ENCODE results near the gene C10orf90. TPM values are rescaled to one million over a fixed set of nuclear protein-coding genes. Genes with fewer than 3 reads are reported as not detected.

C10orf90 gene
- total RNA-seq, 2 donors from 2014 or later: 0.33 TPM; not detected in 1

DNA sequence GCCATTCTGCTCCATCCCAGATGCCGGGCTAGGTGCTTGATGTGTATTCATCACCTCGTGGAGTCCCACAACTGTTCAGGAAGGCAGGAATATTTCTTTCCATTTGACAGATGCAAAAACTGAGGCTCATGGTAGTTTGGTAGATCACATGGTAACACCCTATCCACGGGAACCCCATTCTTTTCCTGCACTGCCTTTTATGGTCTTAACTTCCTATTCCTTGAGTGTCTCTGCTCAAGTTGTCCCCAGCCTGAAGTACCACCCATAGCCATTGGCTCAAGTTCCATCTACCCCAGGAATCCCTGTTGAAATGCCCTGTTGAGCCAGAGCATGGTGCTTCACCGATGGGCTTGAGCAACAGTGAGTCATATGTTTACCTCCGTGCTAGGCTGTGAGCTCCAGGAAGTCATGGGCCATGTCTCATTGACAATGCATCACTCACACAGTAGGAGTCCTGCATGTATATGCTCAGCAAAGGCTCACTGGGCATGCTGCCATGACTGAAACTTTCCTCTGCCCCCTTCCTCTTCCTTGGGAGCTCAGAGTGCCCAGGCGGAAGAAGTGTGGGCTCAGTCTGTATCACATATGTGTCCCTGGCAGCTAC, 210.5 kb downstream of the C10orf90 start:
- TF ChIP-seq, protein P1, sequence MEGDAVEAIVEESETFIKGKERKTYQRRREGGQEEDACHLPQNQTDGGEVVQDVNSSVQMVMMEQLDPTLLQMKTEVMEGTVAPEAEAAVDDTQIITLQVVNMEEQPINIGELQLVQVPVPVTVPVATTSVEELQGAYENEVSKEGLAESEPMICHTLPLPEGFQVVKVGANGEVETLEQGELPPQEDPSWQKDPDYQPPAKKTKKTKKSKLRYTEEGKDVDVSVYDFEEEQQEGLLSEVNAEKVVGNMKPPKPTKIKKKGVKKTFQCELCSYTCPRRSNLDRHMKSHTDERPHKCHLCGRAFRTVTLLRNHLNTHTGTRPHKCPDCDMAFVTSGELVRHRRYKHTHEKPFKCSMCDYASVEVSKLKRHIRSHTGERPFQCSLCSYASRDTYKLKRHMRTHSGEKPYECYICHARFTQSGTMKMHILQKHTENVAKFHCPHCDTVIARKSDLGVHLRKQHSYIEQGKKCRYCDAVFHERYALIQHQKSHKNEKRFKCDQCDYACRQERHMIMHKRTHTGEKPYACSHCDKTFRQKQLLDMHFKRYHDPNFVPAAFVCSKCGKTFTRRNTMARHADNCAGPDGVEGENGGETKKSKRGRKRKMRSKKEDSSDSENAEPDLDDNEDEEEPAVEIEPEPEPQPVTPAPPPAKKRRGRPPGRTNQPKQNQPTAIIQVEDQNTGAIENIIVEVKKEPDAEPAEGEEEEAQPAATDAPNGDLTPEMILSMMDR (conservative IDR thresholded peaks at IDR 0.05): no peak
- Mint-ChIP-seq H3K36me3 (ENCODE audit: low read depth) (no peaks in the 10 kb centered on the region), H3K27me3 (ENCODE audit: insufficient read depth) (peaks cover 17% of the 10 kb centered on the region)

DNA sequence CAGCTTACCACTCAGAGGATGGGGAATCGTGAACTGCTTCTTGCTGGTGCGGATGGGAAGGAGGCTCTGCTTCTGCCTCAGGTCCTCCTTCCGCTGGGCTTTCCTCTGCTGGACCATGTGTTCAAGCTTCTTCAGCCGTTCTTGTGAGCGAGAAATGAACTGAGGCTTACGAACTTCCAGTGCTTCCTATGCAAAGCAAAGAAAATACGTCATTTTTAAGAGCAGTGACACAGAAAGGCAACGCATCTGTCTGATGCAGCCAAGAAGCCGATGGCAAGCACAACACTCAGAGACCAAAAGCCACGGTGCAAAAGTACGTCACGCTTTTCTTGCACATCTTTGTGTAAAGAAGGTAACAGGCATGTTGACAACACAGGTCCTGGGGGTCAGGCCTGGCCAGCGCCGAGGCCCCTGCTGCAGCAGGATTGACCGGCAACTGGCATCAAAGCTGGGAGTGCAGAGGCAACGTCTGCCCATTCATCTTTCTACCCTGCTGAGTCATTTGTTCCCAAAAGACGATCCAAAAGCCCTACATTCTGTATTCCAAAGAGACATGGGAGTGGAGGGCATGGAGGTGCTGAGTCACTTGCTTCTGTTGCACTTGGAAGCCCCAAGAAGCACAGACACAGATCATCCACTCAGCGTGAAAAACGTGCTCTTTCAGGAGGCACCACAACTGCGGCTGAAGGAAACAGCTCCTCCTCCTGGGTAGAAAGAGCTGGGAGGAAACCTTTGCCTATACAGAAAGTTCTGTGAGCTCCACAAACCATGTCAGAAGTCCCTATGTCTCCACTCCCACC, 211.3 kb downstream of the C10orf90 start:
- TF ChIP-seq, protein P1 (conservative IDR thresholded peaks at IDR 0.05): peak; percentile 52
- Histone ChIP-seq H3K4me3 (ENCODE audit: low read length) (no peak overlapping the region), H3K9me3 (ENCODE audit: control insufficient read depth, low read length) (no peaks in the 10 kb centered on the region), H3K9ac (ENCODE audit: extremely low read depth, low read length, poor library complexity, severe bottlenecking) (no peak overlapping the region), H3K27me3 (ENCODE audit: control insufficient read depth, insufficient read depth, low read length, poor library complexity, severe bottlenecking) (no peaks in the 10 kb centered on the region), H3K27ac (ENCODE audit: low read depth, low read length) (no peak overlapping the region), H3K4me1 (ENCODE audit: control insufficient read depth, insufficient read depth, low read length) (peaks cover 8% of the 10 kb centered on the region), H3K36me3 (ENCODE audit: control insufficient read depth, insufficient read depth, low read length) (no peaks in the 10 kb centered on the region)
- peaks cover 17% of the 10 kb centered on the region for H3K27me3 Mint-ChIP-seq (ENCODE audit: insufficient read depth)
- H3K4me3 Mint-ChIP-seq: no peak overlapping the region
- DNase-seq: no peak
- no peaks in the 10 kb centered on the region for H3K36me3 Mint-ChIP-seq (ENCODE audit: low read depth)
- H3K27ac Mint-ChIP-seq: no peak overlapping the region
- no peaks in the 10 kb centered on the region for H3K9me3 Mint-ChIP-seq
- peaks cover 4% of the 10 kb centered on the region for H3K4me1 Mint-ChIP-seq
- 86 to 92% methylated on average over 17 to 20 of the region's 20 CpGs for WGBS, 2 experiments (ENCODE audit: insufficient coverage in 1 of 2, insufficient read length in 1 of 2)

More for the DNA sequence above, 210.5 kb downstream of the C10orf90 start:
- H3K4me3 Mint-ChIP-seq: no peak overlapping the region
- H3K9me3 Mint-ChIP-seq: no peaks in the 10 kb centered on the region
- DNase-seq: peak; percentile 57
- no peak overlapping the region for H3K27ac Mint-ChIP-seq
- Histone ChIP-seq H3K9me3 (ENCODE audit: control insufficient read depth, low read length) (no peaks in the 10 kb centered on the region), H3K27ac (ENCODE audit: low read depth, low read length) (no peak overlapping the region), H3K4me1 (ENCODE audit: control insufficient read depth, insufficient read depth, low read length) (peaks cover 8% of the 10 kb centered on the region), H3K9ac (ENCODE audit: extremely low read depth, low read length, poor library complexity, severe bottlenecking) (no peak overlapping the region), H3K27me3 (ENCODE audit: control insufficient read depth, insufficient read depth, low read length, poor library complexity, severe bottlenecking) (no peaks in the 10 kb centered on the region), H3K4me3 (ENCODE audit: low read length) (no peak overlapping the region), H3K36me3 (ENCODE audit: control insufficient read depth, insufficient read depth, low read length) (no peaks in the 10 kb centered on the region)
- 78 to 93% methylated on average over 5 to 6 of the region's 6 CpGs for WGBS, 2 experiments (ENCODE audit: insufficient coverage in 1 of 2, insufficient read length in 1 of 2)
- peaks cover 4% of the 10 kb centered on the region for H3K4me1 Mint-ChIP-seq

DNA sequence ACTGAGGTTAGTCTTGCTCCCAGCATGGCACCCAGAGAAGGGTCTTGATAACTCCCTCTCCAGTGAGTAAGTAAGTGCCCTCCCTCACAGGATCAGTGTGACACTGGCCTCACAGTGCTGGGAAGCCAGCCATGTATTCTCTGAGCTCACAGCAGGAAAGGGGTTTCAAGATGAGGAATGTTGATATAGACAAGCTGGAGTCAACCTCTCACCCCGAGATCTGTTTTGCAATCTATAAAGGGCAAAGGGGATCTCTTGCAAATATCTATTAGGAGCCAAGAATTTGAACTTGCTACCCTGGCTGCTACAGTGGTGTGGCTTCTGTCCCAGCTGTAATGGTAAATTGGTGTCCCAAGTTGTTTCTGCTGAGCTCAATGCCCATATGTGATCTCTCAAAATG, 212.0 kb downstream of the C10orf90 start:
- peaks cover 19% of the 10 kb centered on the region for H3K27me3 Mint-ChIP-seq (ENCODE audit: insufficient read depth)
- H3K9me3 Mint-ChIP-seq: no peaks in the 10 kb centered on the region
- Histone ChIP-seq H3K9me3 (ENCODE audit: control insufficient read depth, low read length) (no peaks in the 10 kb centered on the region), H3K36me3 (ENCODE audit: control insufficient read depth, insufficient read depth, low read length) (no peaks in the 10 kb centered on the region), H3K27ac (ENCODE audit: low read depth, low read length) (no peak overlapping the region), H3K4me1 (ENCODE audit: control insufficient read depth, insufficient read depth, low read length) (peaks cover 8% of the 10 kb centered on the region), H3K9ac (ENCODE audit: extremely low read depth, low read length, poor library complexity, severe bottlenecking) (no peak overlapping the region), H3K27me3 (ENCODE audit: control insufficient read depth, insufficient read depth, low read length, poor library complexity, severe bottlenecking) (no peaks in the 10 kb centered on the region), H3K4me3 (ENCODE audit: low read length) (no peak overlapping the region)
- peaks cover 4% of the 10 kb centered on the region for H3K4me1 Mint-ChIP-seq
- 80% methylated on average over 1 of the region's 1 CpG; no CpG with 5 or more reads in 1 of the 2 experiments for WGBS, 2 experiments (ENCODE audit: insufficient coverage in 1 of 2, insufficient read length in 1 of 2)
- H3K36me3 Mint-ChIP-seq (ENCODE audit: low read depth): no peaks in the 10 kb centered on the region
- TF ChIP-seq, protein P1 (conservative IDR thresholded peaks at IDR 0.05): no peak
- no peak overlapping the region for H3K4me3 Mint-ChIP-seq
- DNase-seq: no peak
- H3K27ac Mint-ChIP-seq: no peak overlapping the region

Data from endodermal cell (in vitro differentiated cells).